ENCODE measurements around the gene ROGDI.

ROGDI gene

DNA sequence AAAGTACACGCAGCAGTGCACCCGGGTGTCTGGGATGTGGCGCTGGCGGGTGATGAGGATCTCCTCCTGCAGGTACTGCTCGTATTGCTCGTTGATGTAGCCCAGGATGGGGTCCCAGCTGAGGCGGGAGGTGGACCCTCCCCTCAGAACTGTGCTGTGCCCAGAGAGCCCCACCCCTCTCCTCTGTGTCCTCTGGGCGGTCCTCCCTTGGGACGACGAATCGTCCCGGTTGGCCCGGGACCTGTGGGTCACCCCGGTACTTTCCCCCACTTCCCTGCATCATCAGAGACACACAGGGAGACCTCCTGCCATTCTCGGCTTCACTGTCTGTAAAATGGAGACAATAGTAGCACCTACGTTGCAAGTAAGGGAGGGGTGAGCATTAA is 18.5 kb downstream of the ROGDI start:
- TF ChIP-seq, protein P1, sequence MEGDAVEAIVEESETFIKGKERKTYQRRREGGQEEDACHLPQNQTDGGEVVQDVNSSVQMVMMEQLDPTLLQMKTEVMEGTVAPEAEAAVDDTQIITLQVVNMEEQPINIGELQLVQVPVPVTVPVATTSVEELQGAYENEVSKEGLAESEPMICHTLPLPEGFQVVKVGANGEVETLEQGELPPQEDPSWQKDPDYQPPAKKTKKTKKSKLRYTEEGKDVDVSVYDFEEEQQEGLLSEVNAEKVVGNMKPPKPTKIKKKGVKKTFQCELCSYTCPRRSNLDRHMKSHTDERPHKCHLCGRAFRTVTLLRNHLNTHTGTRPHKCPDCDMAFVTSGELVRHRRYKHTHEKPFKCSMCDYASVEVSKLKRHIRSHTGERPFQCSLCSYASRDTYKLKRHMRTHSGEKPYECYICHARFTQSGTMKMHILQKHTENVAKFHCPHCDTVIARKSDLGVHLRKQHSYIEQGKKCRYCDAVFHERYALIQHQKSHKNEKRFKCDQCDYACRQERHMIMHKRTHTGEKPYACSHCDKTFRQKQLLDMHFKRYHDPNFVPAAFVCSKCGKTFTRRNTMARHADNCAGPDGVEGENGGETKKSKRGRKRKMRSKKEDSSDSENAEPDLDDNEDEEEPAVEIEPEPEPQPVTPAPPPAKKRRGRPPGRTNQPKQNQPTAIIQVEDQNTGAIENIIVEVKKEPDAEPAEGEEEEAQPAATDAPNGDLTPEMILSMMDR (IDR thresholded peaks at IDR 0.05): no peak
- Histone ChIP-seq H3K27ac (no peak overlapping the region), H3K27me3 (no peaks in the 10 kb centered on the region), H3K4me3 (ENCODE audit: low read depth in 1 of 2, low read length in 1 of 2) (no peak overlapping the region), H3K36me3 (no peaks in the 10 kb centered on the region), H3K9me3 (no peaks in the 10 kb centered on the region), H3K4me1 (ENCODE audit: control insufficient read depth in 1 of 2, insufficient read depth in 1 of 2, low read depth in 1 of 2, low read length in 1 of 2) (peaks cover 0 to 7% of the 10 kb centered on the region in 2 experiments)

DNA sequence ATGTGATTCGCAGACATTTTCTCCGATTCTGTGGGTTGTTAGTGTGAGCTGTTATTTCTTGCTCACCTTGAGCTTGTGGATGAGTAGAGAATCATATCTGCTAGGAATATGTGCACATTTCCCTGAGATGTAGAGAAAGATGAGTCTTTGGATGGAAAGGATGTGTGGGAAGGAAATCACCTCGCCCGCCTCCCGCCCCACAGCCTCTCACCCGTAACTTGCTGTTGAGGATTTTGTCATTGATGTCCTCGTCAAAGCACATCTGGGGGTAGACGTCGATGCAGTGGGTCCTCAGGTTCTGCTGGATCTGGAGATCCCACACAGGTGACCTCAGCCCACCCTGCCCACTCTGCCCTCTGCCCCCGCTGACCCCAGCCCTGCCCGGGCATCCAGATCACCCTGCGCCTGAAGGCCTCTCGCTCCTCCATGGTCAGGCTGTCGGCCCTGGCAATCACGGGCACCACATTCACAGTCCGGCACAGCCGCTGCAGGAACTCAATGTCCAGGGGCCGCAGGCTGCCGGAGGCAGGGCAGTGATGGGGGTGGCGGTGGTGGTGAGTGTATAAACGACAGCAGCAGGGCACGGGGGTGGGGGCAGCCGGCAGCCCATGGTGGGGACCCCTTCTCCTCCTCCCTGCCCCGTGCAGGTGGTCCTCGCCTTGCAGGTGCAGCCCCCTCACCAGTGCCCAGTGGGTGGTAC is 19.0 kb downstream of the ROGDI start:
- H3K4me1 ChIP-seq (ENCODE audit: control insufficient read depth in 1 of 2, insufficient read depth in 1 of 2, low read depth in 1 of 2, low read length in 1 of 2): peaks cover 0 to 7% of the 10 kb centered on the region in 2 experiments
- H3K27me3 ChIP-seq: no peaks in the 10 kb centered on the region
- H3K4me3 ChIP-seq (ENCODE audit: low read depth in 1 of 2, low read length in 1 of 2): no peak overlapping the region
- H3K27ac ChIP-seq: no peak overlapping the region
- TF ChIP-seq, protein P1 (IDR thresholded peaks at IDR 0.05): no peak
- H3K36me3 ChIP-seq: no peaks in the 10 kb centered on the region
- H3K9me3 ChIP-seq: no peaks in the 10 kb centered on the region

- Histone ChIP-seq H3K4me3 (ENCODE audit: low read depth in 1 of 2, low read length in 1 of 2) (no peak overlapping the region), H3K36me3 (no peaks in the 10 kb centered on the region), H3K27ac (no peak overlapping the region), H3K9me3 (no peaks in the 10 kb centered on the region), H3K27me3 (no peaks in the 10 kb centered on the region), H3K4me1 (ENCODE audit: control insufficient read depth in 1 of 2, insufficient read depth in 1 of 2, low read depth in 1 of 2, low read length in 1 of 2) (peaks cover under 1 to 9% of the 10 kb centered on the region in 2 experiments)
- TF ChIP-seq, protein P1 (IDR thresholded peaks at IDR 0.05): no peak
These were observed 22.2 kb downstream of the ROGDI start for GRCh38 chr16:4780235-4780634.

- H3K27me3 ChIP-seq: no peaks in the 10 kb centered on the region
- H3K27ac ChIP-seq: no peak overlapping the region
- no peaks in the 10 kb centered on the region for H3K9me3 ChIP-seq
- no peak overlapping the region for H3K4me3 ChIP-seq (ENCODE audit: low read depth in 1 of 2, low read length in 1 of 2)
- TF ChIP-seq, protein P1 (IDR thresholded peaks at IDR 0.05): no peak
- H3K36me3 ChIP-seq: no peaks in the 10 kb centered on the region
- peaks cover 11 to 18% of the 10 kb centered on the region in 2 experiments for H3K4me1 ChIP-seq (ENCODE audit: control insufficient read depth in 1 of 2, insufficient read depth in 1 of 2, low read depth in 1 of 2, low read length in 1 of 2)
These were observed 24.4 kb downstream of the ROGDI start for GRCh38 chr16:4778050-4778392.

- Histone ChIP-seq H3K27ac (no peak overlapping the region), H3K36me3 (no peaks in the 10 kb centered on the region), H3K27me3 (no peaks in the 10 kb centered on the region), H3K4me3 (ENCODE audit: low read depth in 1 of 2, low read length in 1 of 2) (no peak overlapping the region), H3K9me3 (no peaks in the 10 kb centered on the region), H3K4me1 (ENCODE audit: control insufficient read depth in 1 of 2, insufficient read depth in 1 of 2, low read depth in 1 of 2, low read length in 1 of 2) (peaks cover 11 to 18% of the 10 kb centered on the region in 2 experiments)
- TF ChIP-seq, protein P1 (IDR thresholded peaks at IDR 0.05): no peak
These were observed 24.9 kb downstream of the ROGDI start for GRCh38 chr16:4777339-4778049.

Measured in neutrophil (primary cell).